Left ventricle myocardium inferior (tissue), 1 donor: Measurements from ENCODE around the gene ZCCHC2. TPM values are rescaled to one million over a fixed set of nuclear protein-coding genes. Genes with fewer than 3 reads are reported as not detected.
A peak's percentile ranks its signal among the peaks of the same experiment; 100 is the strongest.

ENCODE experiments used
- DNase-seq: peaks from one replicate; pipeline ENCODE4 v3.0.0-alpha.2; 2020
- H3K27ac ChIP-seq: fragments of 200-600 bp; replicated peaks from 2 replicates; pipeline ENCODE4 v1.8.0; 2021
- H3K27me3 ChIP-seq: fragments of 200-600 bp; 2 replicates; pipeline ENCODE4 v1.8.0; 2021; ENCODE audit warnings: low read depth
- H3K36me3 ChIP-seq: fragments of 200-600 bp; 2 replicates; pipeline ENCODE4 v1.8.0; 2021
- H3K4me1 ChIP-seq: fragments of 200-600 bp; 2 replicates; pipeline ENCODE4 v1.8.0; 2021
- H3K4me3 ChIP-seq: fragments of 200-600 bp; 2 replicates; pipeline ENCODE4 v1.8.0; 2021; ENCODE audit warnings: mild to moderate bottlenecking, moderate library complexity
- H3K9me3 ChIP-seq: fragments of 200-600 bp; replicated peaks from 2 replicates; pipeline ENCODE4 v1.8.0; 2021
- intact Hi-C: fragments of 100-400 bp; cut with micrococcal nuclease; formaldehyde crosslinking; loops from one replicate; pipeline ENCODE4 v1.11.0; 2022
- total RNA-seq: library from RNA; stranded (reverse); fragmentation: NEBNext Ultra II Directional; extraction: Animal tissue kit (Norgen Biotek cat#: 25700); gene quantifications from one replicate; pipeline ENCODE4 v1.2.1, GENCODE V29; 2021
- TF ChIP-seq, protein P1 (sequence below): fragments of 200-600 bp; IDR thresholded peaks from 2 replicates; pipeline ENCODE4 v1.8.0; 2021; ENCODE audit warnings: antibody characterized with exemption, mild to moderate bottlenecking, borderline replicate concordance
- donor health status: DM: no; HTN: yes; CAD: no; lungs with severe emphysema.

The ZCCHC2 gene
- total RNA-seq, 1 donor from 2014 or later, result 13.1 TPM

DNA sequence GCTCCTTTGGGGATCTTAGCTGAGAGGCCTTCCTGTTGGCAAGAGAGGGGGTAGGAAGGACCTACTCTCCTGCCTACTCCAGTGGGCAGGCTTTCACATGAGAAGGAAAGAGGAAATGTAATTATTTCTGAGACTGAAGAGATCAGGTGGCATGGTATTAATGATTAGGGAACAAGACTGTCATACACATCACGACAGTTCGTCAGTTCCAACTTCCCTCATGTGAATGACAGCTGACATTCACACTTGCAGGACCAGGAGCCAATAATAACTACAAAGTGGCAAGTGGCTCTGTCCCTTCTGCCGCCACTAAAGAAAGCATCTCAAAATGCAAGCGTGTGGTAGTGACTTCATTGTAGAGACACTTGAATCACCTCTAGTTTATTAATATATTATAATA is 90.0 kb downstream of the ZCCHC2 start:
- peak overlapping the region; percentile 80 for H3K27ac ChIP-seq
- no peak for DNase-seq
- no peaks in the 10 kb centered on the region for H3K36me3 ChIP-seq
- no peak overlapping the region for H3K4me3 ChIP-seq
- no peaks in the 10 kb centered on the region for H3K9me3 ChIP-seq
- TF ChIP-seq, protein P1, sequence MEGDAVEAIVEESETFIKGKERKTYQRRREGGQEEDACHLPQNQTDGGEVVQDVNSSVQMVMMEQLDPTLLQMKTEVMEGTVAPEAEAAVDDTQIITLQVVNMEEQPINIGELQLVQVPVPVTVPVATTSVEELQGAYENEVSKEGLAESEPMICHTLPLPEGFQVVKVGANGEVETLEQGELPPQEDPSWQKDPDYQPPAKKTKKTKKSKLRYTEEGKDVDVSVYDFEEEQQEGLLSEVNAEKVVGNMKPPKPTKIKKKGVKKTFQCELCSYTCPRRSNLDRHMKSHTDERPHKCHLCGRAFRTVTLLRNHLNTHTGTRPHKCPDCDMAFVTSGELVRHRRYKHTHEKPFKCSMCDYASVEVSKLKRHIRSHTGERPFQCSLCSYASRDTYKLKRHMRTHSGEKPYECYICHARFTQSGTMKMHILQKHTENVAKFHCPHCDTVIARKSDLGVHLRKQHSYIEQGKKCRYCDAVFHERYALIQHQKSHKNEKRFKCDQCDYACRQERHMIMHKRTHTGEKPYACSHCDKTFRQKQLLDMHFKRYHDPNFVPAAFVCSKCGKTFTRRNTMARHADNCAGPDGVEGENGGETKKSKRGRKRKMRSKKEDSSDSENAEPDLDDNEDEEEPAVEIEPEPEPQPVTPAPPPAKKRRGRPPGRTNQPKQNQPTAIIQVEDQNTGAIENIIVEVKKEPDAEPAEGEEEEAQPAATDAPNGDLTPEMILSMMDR, result no peak
- intact Hi-C loops, result no loop called here
- H3K27me3 ChIP-seq, result peaks cover 24% of the 10 kb centered on the region
- H3K4me1 ChIP-seq, result peaks cover 39% of the 10 kb centered on the region

DNA sequence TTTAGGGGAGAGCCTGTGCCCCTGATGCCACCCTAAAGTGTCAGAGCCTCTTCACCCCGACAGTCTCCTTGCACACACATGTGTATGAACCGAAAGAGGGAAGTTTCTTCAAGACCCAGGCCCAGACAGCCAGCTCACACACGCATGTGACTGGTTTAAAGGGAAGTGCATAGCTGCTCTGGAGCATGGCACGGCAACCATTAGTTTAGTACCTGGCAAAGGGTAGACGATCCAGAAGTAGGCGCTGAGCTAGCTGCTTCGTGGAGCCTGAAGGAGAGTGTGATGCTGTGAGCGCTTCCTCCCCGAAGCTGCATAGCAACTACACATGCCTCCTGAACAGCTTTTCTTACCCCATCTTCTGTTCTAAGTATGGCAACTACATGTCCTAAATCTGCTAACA is 91.7 kb downstream of the ZCCHC2 start:
- no peaks in the 10 kb centered on the region for H3K36me3 ChIP-seq
- peaks cover 28% of the 10 kb centered on the region for H3K27me3 ChIP-seq
- no peak for DNase-seq
- TF ChIP-seq, protein P1, result no peak
- H3K9me3 ChIP-seq, result no peaks in the 10 kb centered on the region
- no peak overlapping the region for H3K4me3 ChIP-seq
- H3K27ac ChIP-seq, result no peak overlapping the region
- intact Hi-C loops, result no loop called here
- H3K4me1 ChIP-seq, result peaks cover 39% of the 10 kb centered on the region

DNA sequence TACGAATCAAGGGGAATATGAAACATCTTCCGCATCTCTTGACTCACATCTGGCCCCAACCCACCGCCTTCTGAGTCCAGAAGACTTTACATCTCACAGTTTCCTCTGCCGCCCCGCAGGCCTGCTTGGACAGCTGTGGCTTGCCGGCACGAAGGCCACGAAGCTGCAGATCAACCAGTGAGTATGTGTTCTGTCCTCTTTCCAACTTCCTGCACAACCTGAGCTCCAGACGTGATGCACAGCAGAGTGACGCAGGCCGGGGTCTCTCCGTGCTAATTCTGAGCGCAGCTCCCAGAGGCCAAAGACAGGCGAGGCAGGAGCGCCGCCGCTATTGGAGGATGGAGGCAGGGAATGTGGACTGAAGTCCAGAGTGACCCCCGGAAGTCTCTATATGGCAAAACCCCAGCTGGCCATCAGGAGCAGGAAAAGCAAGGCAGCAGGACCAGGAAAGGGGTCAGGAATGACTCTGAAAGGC is 93.5 kb downstream of the ZCCHC2 start:
- peak overlapping the region; percentile 35 for H3K27ac ChIP-seq
- intact Hi-C loops, result no loop called here
- H3K4me3 ChIP-seq, result peak overlapping the region; percentile 4
- H3K36me3 ChIP-seq, result no peaks in the 10 kb centered on the region
- H3K4me1 ChIP-seq, result peaks cover 23% of the 10 kb centered on the region
- DNase-seq, result no peak
- peaks cover 20% of the 10 kb centered on the region for H3K27me3 ChIP-seq
- TF ChIP-seq, protein P1, result no peak
- H3K9me3 ChIP-seq, result no peaks in the 10 kb centered on the region

DNA sequence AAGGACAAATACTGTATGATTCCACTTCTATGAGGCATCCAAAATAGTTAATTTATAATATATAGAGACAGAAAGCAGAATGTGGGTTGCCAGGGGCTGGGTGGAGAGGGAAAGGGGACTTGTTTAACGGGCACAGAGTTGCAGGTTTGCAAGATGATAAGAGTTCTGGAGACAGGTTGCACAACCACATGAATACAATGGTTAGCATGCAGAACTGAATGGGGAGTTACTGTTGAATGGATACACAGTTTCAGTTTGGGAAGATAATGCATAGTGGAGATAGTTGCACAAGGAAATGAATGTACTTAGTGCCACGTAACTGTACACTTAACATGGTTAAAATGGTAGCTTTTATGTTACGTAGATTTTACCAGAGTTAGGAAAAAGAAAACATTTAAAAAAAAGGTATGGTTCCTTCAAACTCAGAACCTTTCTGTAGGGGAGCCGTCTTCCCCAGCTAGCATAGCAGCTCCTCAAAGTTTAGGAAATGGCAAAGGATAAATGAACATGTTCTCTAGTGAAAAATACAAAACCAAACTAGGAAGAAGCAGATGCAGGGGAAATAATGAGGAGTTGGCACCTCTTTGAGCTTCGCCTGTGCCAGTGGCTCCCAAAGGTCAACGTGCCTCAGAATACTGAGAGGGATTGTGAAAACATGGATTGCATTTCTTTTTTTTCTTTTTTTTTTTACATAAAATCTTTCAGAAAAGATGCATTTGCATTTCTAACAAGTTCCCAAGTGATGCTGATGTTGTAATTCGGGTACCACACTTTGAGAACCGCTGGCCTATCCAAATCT is 95.2 kb downstream of the ZCCHC2 start:
- DNase-seq, result no peak
- peaks cover 5% of the 10 kb centered on the region for H3K27me3 ChIP-seq
- no peak overlapping the region for H3K4me3 ChIP-seq
- no peaks in the 10 kb centered on the region for H3K36me3 ChIP-seq
- H3K27ac ChIP-seq, result no peak overlapping the region
- H3K4me1 ChIP-seq, result peaks cover 17% of the 10 kb centered on the region
- TF ChIP-seq, protein P1, result no peak
- intact Hi-C loops, result no loop called here
- no peaks in the 10 kb centered on the region for H3K9me3 ChIP-seq

DNA sequence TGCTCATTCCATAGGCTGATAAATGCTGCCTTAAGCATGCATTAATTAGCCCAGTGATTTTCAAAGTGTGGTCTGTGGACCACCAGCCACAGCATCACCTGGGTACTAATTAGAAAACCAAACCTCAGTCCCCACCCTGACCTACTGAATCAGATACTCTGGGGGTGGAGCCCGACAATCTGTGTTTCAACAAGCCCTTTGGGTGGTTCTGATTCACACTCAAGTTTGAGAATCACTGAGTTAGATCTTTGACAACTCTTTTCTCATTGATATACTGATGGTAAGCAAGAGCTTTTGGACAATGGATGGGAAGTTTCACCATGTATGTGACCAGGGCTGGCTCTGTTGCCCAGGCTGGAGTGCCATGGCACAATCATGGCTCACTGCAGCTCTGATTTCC is 95.9 kb downstream of the ZCCHC2 start:
- H3K4me3 ChIP-seq, result no peak overlapping the region
- no peaks in the 10 kb centered on the region for H3K36me3 ChIP-seq
- no peaks in the 10 kb centered on the region for H3K9me3 ChIP-seq
- no peak for DNase-seq
- no peak overlapping the region for H3K27ac ChIP-seq
- peaks cover 5% of the 10 kb centered on the region for H3K27me3 ChIP-seq
- H3K4me1 ChIP-seq, result peaks cover 17% of the 10 kb centered on the region
- intact Hi-C loops, result no loop called here
- TF ChIP-seq, protein P1, result no peak
